HT-29 (cell line): ENCODE results near the gene NANP. TPM values are rescaled to one million over a fixed set of nuclear protein-coding genes. Genes with fewer than 3 reads are reported as not detected.
"Not testable (repeated sequence)": the region's sequence is repeated elsewhere in the genome, so short reads cannot be mapped to it uniquely, and the experiment has no call there.

Experiments used
- DNase-seq: peaks from one replicate; pipeline ENCODE4 v3.0.0-alpha.2; 2015; ENCODE audit warnings: low spot score
- total RNA-seq: library from RNA; depleted of rRNA; stranded (reverse); fragments of >200 nt; shearing (Covaris generic); gene quantifications from 2 replicates; pipeline ENCODE4 v1.2.3, GENCODE V29; 2014; rRNA removed

NANP gene, protein sequence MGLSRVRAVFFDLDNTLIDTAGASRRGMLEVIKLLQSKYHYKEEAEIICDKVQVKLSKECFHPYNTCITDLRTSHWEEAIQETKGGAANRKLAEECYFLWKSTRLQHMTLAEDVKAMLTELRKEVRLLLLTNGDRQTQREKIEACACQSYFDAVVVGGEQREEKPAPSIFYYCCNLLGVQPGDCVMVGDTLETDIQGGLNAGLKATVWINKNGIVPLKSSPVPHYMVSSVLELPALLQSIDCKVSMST
- total RNA-seq = 4.8 and 6.2 TPM in 2 replicates

- peak; percentile 100 for DNase-seq
Observed at GRCh38 chr20:25623736-25624499, at the start of gene NANP. TSS of gene NANP (minus strand) at chr20:25624014. CDS start at chr20:25623948, 66 bp downstream.

- DNase-seq = no peak
Observed at GRCh38 chr20:25672659-25673235, 48.9 kb upstream of the NANP start.

DNA sequence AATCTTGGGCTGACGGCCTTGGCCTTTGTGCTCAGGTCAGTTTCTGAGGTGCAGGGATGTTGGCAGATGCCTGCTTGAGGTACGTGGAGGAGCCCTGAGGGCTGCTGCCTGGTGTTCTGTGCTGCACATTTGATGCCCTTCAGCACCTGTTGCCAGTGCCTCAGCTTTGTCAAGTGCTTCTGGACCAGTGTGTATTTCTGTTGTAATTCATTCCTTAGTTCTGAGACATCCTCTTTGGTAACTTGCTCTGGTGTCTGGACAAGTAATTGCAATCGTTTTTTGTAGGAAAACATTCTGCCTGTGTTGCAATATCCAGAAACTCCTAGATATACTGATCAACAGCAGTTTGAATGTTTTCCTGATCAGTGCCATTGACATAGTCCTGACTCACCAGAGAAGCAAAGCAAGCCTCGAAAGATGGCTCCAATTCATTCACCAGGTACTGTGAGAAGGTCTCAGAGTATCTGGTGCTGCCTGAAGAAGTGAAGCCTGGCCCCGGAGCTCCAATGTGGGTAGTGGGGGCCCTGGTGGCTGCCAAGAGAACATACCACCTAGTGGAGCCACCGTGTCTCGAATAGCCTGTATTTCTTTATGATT lies 46.1 kb upstream of the NANP start:
- DNase-seq = peak; percentile 28

DNA sequence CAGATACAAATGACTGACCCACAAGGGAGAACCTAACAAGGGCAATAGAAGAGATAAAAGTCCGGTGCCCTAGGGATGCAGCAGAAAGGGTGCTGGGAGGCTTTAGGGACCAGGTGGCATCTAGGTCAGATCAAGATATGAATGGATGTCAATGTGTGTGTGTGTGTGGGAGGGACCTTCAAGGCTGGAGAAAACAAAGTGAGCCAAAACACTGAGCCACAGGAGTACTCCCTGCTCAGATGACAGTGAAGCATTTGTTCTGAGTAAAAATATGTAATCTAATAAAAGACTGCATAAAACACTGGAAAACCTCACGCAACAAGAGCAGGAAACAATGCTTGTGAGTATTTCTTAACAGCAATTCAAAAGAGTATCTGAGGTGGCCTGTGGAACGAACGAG lies 44.6 kb upstream of the NANP start:
- DNase-seq = no peak

DNA sequence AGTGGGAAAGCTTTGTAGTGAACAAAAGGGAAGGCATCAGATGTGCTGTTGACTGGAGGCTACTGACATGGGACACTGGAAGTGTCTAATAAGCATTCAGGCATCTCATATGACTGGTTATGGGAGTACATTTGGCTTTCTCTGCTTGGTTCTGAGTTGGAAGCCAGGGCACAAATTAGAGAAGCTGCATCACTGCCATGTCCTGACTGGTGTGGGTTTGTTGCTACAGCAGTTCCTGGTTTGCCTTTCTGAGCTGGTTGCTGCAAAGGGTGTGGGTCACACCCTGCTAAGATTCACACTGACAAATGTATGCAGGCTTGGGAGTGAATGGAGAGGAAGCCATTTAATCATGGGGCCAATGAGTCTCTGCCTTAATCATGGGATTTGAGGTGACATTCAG lies 36.2 kb upstream of the NANP start:
- no peak for DNase-seq

- no peak for DNase-seq
Observed at GRCh38 chr20:25654487-25654886, 30.7 kb upstream of the NANP start.

GRCh38 chr20:25652866-25653265 lies 29.1 kb upstream of the NANP start:
- DNase-seq = not testable (repeated sequence)

- DNase-seq = no peak
Observed at GRCh38 chr20:25644814-25645213, 21.0 kb upstream of the NANP start.

GRCh38 chr20:25643716-25644115 lies 19.9 kb upstream of the NANP start:
- no peak for DNase-seq

GRCh38 chr20:25637247-25637646 lies 13.4 kb upstream of the NANP start:
- DNase-seq = no peak

- DNase-seq = no peak
Observed at GRCh38 chr20:25632940-25633790, 9.4 kb upstream of the NANP start.

DNA sequence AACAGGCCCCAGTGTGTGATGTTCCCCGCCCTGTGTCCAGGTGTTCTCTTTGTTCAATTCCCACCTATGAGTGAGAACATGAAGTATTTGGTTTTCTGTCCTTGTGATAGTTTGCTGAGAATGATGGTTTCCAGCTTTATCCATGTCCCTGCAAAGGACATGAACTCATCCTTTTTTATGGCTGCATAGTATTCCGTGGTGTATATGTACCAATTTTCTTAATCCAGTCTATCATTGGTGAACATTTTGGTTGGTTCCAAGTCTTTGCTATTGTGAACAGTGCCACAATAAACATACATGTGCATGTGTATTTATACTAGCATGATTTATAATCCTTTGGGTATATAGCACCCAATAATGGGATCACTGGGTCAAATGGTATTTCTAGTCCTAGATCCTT lies 6.8 kb upstream of the NANP start:
- DNase-seq = not testable (repeated sequence)

DNA sequence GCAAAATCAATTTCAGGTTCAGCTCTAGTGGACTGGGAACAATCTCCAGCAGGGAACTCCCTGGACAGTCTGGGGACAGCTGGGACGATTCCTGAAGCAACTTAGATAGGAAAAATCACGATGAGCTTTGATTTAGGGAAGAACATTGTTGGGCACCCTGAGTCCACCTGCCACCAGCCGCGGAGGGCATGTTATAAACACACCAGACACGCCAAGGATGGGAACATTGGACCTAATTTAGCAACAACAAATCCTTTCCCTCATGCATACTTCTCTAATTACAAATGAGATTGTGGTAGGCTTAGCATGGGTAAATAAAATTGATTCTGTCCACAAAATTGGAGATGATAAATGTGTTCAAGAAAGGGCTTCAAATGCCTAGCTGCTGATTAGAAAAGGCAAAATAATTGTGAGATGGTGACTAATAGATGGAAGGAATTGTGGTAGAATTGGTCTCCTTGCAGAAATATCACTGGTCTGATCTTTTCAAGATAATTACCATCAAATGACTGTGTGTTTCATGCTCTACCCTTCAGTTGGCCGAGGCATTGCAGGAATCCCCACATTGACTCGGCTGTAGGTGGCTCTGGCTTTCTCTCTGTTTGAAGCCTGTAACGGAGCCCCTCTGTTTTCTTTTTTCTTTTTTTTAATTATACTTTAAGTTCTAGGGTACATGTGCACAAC lies 6.1 kb upstream of the NANP start:
- no peak for DNase-seq

- no peak for DNase-seq
Observed at GRCh38 chr20:25626779-25627178, 3.0 kb upstream of the NANP start.

DNA sequence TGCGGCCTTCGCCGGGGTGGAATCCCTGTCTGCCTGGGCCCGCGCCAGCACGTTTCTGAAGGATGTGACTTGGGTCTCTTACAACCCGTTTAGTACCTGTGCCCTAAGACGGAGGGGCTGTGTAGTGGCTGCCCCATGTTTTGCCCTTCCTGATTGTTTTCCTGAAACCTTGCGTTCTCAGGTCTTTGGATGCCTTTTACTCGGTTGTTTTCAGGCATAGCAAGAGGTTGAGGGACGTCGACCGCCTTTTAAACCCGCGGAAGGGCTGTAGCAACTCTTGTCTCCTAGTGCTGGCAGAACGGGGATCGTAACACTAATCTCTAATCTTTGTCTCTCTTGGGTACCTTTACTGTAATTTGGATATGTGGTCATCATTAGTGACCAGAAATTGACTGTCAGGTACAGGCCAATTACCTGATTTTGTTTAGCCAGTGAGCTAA lies 706 bp upstream of the NANP start:
- no peak for DNase-seq

DNA sequence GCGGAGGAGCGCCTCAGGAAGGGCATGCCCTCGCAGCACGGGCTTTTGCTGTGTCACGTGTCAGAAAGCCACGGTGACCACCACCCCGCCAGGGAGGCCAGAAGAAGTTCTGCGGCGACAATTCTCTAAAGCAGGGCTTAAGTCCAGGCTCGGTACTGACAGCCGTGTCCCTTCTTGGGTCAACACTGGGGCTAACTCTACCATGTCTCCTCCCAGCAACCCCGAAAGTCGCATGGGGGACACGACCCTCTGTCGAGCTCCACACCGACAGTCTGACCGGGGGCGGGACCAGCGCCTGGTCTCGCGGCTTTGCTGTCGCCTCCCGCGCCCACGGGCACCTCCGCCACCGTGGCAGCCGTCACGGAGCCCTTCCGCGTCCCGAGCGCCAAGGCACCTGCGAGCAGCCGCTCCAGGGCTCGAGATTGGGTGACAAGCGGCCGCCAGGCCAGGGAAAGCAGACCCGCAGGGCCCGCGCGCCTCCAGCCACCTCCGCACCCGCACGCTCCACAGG lies 534 bp downstream of the NANP start:
- DNase-seq = peak; percentile 71

DNA sequence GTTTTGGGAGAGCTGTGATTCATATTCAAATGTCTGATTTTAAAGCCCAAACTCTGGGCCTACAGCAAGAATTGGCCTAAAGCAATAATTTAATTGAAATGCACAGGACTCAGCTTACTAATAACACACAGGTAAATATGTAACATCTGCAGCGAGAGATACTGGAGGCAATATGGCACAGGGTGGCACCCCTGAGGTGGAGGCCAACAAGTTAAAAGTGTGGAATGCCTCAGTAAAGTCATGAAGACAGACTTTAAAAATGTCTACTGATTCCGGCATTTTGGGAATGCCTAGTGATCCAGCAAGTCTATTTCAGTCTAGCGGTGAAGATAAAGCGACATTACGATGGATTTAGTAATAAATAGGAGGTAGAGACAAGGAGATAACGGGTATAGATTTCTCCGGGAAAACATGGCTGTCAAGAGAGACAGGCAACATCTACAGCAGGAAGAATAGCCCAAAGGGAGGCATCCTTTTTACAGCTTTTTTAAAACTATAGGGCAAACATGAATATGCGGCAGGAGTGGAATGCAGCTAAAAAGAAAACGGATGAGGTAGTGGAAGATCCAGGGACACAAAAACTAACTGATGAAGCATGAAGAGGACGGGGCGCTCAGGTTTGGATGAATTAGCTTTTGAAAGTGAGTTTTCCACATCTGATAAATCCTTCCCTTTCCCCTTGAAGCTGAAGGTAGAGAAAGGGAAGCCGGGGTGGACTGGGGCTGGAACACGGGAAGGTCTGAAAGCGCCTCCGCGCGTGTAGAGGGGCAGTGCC lies 1.2 kb downstream of the NANP start:
- peak; percentile 28 for DNase-seq

DNA sequence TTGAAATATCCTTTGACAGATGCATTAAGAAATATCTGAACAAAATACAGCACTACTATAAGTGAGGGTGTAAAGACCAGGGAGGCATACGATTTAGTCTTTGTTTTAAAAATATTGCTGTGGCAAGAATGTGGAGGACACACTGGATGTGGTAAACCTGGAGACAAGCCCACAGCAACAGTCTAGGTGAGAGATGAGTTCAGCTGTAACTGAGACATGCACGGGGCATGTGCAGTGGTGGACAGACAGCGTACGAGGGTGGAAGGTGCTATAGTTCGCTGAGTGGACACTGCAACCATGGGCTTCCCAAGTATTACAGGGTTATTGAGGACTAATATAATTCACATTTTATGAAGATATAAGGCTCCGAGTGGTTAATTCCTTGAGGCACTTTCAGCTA lies 1.8 kb downstream of the NANP start:
- no peak for DNase-seq

DNA sequence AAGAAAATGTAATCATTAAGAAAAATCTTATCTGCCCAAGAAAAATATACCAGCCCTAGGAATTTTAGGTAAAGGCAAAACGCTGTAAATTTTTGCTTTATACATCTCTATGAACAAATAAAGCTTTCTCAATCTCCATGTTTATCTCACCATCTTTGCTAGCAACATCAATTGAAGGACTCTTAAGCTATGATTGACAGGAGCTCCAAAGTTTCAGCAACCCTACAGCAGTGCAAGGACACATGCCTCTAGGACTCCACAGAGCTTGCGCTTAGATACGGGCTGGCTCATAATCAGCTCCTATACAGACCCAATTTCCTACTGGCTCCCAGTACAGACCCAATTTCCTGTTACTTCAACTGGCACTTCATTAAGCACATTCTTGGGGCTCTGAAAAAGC lies 4.3 kb downstream of the NANP start:
- DNase-seq = no peak

DNA sequence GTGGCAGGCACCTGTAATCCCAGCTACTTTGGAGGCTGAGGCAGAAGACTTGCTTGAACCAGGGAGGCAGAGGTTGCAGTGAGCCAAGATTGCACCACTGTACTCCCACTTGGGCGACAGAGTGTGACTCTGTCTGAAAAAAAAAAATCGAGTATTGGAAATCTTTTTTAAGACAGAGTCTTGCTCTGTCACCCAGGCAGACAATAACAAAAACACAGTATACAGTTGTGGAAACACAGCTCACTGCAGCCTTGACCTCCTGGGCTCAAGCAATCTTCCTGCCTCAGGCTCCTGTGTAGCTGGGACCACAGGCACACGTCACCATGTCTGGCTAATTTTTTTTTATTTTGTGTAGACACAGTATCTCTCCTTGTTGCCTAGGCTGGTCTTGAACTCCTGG lies 15.0 kb downstream of the NANP start:
- DNase-seq = no peak
